T-helper 17 cell (primary cell): ENCODE measurements around the gene FRRS1L. TPM values are rescaled to one million over a fixed set of nuclear protein-coding genes. Genes with fewer than 3 reads are reported as not detected.

Experiments used
- ATAC-seq: fragments of 150-1000 bp; cut with Tn5 transposase; 2 replicates; pipeline ENCODE4 v1.10.0; 2021; ENCODE audit warnings: mild to moderate bottlenecking, moderate library complexity
- DNase-seq, 3 donors: peaks; one replicate each; pipeline versions ENCODE4 v3.0.0 to v3.0.0-alpha.2; 2020 to 2021
- H3K9me3 ChIP-seq: one replicate; pipeline ENCODE4 v1.7.0; 2013; ENCODE audit warnings: low read length, mild to moderate bottlenecking; ENCODE audit not compliant: control insufficient read depth, poor library complexity, severe bottlenecking
- H3K27ac Mint-ChIP-seq: one replicate; pipeline ENCODE4 v1.8.0; 2022; ENCODE audit warnings: mild to moderate bottlenecking, moderate library complexity, mixed read lengths
- H3K27me3 Mint-ChIP-seq: one replicate; pipeline ENCODE4 v1.8.0; 2022; ENCODE audit warnings: mixed read lengths
- H3K36me3 Mint-ChIP-seq: one replicate; pipeline ENCODE4 v1.8.0; 2022; ENCODE audit warnings: low read depth, mixed read lengths
- H3K4me1 Mint-ChIP-seq: one replicate; pipeline ENCODE4 v1.8.0; 2022; ENCODE audit warnings: mild to moderate bottlenecking, mixed read lengths
- H3K4me3 Mint-ChIP-seq: one replicate; pipeline ENCODE4 v1.8.0; 2022; ENCODE audit warnings: mild to moderate bottlenecking, moderate library complexity, mixed read lengths
- total RNA-seq, 4 donors: library from RNA in 2 of 4; stranded (reverse) in 2 of 4; gene quantifications; one replicate each; pipeline ENCODE4 v1.2.3 and lab custom pipeline; 2022 to 2026

Gene FRRS1L
- total RNA-seq, 2 donors from 2014 or later = not detected

GRCh38 chr9:109082091-109082620 is 84.9 kb downstream of the FRRS1L start:
- H3K9me3 ChIP-seq = no peaks in the 10 kb centered on the region
- H3K4me3 Mint-ChIP-seq = no peak overlapping the region
- no peak for DNase-seq
- ATAC-seq = no peak
- H3K4me1 Mint-ChIP-seq = peaks cover 14% of the 10 kb centered on the region
- H3K27me3 Mint-ChIP-seq = no peaks in the 10 kb centered on the region
- peaks cover 21% of the 10 kb centered on the region for H3K36me3 Mint-ChIP-seq
- no peak overlapping the region for H3K27ac Mint-ChIP-seq

Other genes starting within 250 kb of the FRRS1L start
- 10 to 100 TPM; 22.0 to 23.2 TPM for gene ELP1, start 233.1 kb downstream of the FRRS1L start, total RNA-seq
- 10 to 100 TPM; 10.5 to 11.1 TPM for gene ABITRAM, start 232.8 kb downstream of the FRRS1L start, total RNA-seq
- gene CTNNAL1, start 153.8 kb downstream of the FRRS1L start, total RNA-seq = 1 to 10 TPM; 3.1 to 9.6 TPM
- 10 to 100 TPM; 26.8 to 28.2 TPM for gene TMEM245, start 47.3 kb downstream of the FRRS1L start, total RNA-seq
- not detected for gene EPB41L4B, start 153.8 kb upstream of the FRRS1L start, total RNA-seq